Left kidney (tissue), 8 donors: Measurements from ENCODE around the gene CCDC93. TPM values are rescaled to one million over a fixed set of nuclear protein-coding genes. Genes with fewer than 3 reads are reported as not detected.
A peak's percentile ranks its signal among the peaks of the same experiment; 100 is the strongest.

ENCODE experiments used
- DNase-seq: peaks from one replicate; pipeline ENCODE4 v3.0.0-alpha.2; 2013
- long read RNA-seq, 8 donors: transcript quantifications; one replicate each; lab custom pipeline, GENCODE V29; 2026
- polyA plus RNA-seq: library from polyadenylated mRNA; unstranded; fragments of 120-200 nt; gene quantifications from one replicate; pipeline ENCODE4 v1.2.1, GENCODE V29; 2013; ENCODE audit not compliant: insufficient read length

The CCDC93 gene
- 58.9 TPM for polyA plus RNA-seq
- long read RNA-seq, donor 1: 0 reads
- long read RNA-seq, donor 2, full-length matches to known transcripts: 2 of 2 reads
- long read RNA-seq, donor 2, partial matches to known transcripts: 0 of 2 reads
- long read RNA-seq, donor 2, other reads (novel, unspliced or antisense): 0 of 2 reads
- long read RNA-seq, donor 3, full-length matches to known transcripts: 1 of 1 reads
- long read RNA-seq, donor 3, partial matches to known transcripts: 0 of 1 reads
- long read RNA-seq, donor 3, other reads (novel, unspliced or antisense): 0 of 1 reads
- long read RNA-seq, donor 4: 0 reads
- long read RNA-seq, donor 5, full-length matches to known transcripts: 2 of 2 reads
- long read RNA-seq, donor 5, partial matches to known transcripts: 0 of 2 reads
- long read RNA-seq, donor 5, other reads (novel, unspliced or antisense): 0 of 2 reads
- long read RNA-seq, donor 6, full-length matches to known transcripts: 1 of 1 reads
- long read RNA-seq, donor 6, partial matches to known transcripts: 0 of 1 reads
- long read RNA-seq, donor 6, other reads (novel, unspliced or antisense): 0 of 1 reads
- long read RNA-seq, donor 7, full-length matches to known transcripts: 2 of 2 reads
- long read RNA-seq, donor 7, partial matches to known transcripts: 0 of 2 reads
- long read RNA-seq, donor 7, other reads (novel, unspliced or antisense): 0 of 2 reads
- long read RNA-seq, donor 8, full-length matches to known transcripts: 1 of 1 reads
- long read RNA-seq, donor 8, partial matches to known transcripts: 0 of 1 reads
- long read RNA-seq, donor 8, other reads (novel, unspliced or antisense): 0 of 1 reads

DNA sequence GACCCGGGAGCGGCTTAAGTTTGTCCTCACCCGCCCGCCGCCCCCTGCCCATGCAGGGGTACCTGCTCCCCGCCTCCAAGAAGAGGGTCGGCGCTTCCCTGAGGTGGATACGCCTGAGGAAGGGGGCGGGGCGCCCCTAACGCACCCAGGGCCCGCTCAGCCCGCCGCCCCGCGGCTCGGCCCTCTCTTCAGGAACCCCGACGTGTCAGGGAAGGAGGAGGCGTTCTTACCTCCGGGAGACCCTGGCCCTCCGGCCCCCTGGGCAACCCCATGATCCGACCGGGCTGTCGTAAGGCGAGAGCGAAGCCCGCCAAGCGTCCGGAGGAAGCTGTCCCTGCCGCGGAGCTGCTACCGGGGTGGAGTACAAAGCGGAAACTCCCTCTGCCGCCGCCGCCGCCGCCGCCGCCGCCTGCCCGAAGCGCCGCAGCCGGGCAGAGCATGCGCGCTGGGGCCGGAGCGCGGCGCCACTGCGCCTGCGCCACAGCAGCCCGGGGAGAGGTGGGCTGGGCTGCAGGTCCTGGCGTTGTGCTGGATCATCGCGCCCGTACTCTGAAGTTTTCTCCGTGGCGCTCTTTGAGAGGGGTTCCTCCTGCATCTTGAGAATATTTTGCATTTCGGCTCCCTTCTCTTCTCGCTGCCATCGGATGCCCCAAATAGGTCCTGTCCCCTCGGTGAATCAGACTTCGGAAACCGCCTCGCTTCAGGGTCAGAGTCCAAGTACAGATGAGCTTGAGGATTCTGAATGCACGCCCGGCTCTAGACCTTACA lies at the start of gene CCDC93:
Gene CCDC93 (minus strand): TSS at position 347 of the 768 bp plus-strand sequence. CDS start 75 bp downstream, at position 272.
- peak; percentile 78 for DNase-seq

DNA sequence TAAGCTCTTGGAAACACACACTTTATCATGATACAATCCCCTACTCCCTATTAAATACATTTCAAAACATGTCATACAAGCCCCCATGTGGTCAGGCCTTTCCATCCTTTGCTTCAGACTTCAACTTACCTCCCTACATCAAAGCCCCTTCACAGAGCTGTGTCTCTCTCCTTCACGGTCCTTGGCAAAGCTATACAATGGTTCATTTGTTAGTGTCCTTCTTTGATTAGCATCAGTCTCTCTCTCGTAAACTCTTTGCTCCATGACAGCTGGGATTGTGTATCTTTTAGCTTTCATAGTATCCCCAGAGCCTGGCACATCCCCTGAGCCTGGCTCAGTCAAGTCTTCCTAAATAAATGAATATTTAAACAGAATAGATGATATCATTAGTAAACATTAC lies 48.8 kb upstream of the CCDC93 start:
- DNase-seq: no peak

DNA sequence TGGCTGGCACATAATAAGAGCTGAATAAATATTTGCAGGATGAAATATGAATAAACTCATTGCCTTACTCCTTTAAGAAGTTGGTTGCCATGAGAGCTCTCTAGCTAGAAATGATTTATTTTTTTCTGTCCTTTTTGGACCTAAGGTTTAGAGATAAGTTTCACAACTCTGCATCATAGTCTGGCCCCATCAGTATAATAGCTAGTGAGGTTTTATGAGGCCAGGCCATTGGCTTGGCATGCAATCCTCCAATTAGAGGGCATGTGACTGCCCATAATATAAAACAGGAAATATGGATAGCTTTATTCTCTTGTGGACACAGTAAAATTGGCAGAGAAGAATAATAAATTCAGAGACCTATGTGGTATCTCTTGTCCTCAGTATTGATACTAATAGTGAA lies 48.2 kb upstream of the CCDC93 start:
- DNase-seq: no peak

DNA sequence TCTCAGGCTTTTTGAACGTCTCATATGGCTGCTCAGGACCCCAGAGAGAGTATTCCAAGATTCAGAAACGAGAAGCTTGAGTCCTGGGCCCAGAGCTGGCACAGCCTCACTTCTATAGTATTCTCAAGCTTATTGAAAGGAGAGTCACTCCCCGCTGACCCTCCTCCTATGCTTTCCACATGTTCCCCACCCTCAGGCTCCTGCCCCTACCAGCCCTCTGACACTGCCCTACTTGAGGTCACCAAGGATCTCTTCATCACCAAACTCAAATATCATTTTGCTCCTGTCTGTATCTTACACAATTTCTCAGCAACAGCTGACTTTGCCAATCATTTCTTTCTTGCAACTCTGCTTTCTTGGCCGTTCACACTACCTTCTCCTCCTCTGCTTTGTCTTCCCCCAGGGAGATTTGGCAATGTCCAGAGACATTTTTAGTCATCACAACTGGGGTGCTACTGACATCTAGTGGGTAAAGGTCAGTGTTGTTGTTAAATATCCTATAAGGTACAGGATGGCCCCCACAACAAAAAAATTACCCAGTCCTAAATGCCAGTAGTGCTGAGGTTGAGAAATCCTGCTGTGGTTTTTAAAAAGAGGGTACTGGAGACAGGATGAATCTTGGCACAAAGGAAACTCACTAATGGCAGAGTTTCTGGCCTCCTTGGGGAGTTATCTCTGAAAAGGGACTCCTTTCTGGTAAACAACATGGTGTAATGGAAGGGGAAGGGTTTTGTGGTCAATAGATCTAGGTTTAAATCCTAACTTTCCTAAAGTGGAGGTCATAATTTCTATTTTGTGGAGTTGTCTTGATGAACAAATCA lies 47.5 kb upstream of the CCDC93 start:
- no peak for DNase-seq

DNA sequence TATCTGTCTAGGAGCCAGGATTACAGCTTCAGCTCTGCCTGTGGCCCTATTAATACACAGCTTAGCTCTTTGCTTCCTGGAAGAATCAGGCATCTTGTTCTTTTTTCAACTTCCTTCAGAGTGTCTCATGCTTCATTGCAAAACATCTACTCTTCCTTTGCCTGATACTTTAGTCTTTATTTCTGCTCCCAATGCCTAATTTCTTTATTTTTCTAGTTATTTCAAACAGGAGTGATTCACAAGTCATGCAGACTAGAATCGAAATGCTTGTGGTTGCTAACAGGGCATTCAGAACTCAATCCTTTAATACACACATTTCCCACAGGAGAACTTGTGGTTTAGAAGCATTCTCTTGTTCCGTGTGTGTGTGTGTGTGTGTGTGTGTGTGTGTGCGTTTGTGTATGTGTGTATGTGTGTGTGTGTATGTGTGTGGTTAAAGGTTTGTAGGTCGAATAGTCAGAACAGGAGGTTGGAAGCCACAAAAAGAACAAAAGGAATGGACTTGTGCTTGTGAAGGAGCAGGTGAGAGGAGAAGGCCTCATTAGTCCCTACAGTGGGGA lies 46.1 kb upstream of the CCDC93 start:
- DNase-seq: no peak

DNA sequence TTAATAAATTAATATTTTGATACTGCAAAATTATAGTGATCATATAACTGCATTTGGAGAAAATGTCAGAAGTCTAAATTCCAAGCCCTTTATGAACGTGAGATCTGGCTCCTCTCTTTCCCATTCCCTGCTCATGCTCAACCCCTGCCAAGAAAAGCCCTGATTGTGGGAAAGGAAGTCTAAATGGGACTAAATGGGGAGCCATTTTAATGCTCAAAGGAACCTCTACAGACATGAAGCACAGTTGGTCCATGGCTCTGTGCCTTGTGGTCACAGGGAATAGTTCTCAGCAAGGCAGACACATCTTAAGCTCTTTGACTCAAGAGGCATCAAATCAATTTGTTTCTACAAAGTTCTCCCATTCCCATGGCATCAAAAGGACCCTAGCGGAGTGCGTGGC lies 45.1 kb upstream of the CCDC93 start:
- no peak for DNase-seq

DNA sequence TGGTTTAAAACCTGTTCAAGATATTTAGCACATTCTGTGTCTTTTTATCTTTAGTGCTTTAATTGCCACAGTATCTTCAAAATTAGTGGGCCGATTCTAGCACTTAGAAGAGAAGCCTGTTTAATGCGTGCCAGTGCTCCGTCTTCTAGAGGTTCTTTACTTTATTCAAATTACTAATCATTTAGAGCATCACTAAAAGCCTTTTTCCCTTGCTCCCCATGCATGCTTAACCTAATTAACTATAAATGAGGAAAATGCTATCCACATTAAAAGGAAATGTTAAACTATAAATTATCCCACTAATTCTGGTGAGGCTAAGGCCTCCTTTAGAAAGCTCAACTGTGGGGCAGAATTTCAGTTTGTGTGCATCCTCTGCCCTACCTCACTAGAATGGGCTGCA lies 42.9 kb upstream of the CCDC93 start:
- no peak for DNase-seq

- DNase-seq: no peak
Measured at GRCh38 chr2:118056165-118056534, 42.3 kb upstream of the CCDC93 start.

DNA sequence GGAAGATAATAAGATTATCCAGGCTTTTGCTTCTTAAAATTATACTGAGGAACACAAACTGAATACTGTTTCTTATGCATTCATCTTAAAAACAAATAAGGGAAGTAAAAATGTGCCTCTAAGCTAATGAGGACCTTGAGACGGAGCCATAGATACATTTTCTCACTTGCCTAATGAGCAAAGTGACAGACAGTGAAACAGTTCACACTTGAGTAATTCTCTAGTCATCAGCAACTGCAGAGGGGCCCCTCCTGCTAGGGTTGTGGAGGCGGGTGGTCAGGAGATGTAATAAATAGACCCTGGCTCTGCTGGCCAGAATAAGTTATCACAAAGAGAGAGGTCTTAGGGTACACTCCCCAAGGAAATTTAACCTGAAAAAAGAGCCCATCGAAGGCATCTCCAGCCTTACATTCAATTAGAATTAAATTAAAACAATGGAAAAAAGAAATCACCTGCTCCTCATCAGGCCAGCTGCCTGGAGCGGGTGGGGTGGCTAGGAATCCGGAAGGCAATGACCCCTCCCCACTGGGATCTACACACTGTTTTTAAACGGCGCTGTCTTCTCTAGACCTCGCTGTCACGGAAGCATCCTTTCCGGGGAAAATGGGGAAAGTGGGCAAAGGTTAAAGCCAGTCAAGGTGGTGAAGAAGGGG lies 41.8 kb upstream of the CCDC93 start:
- no peak for DNase-seq

- no peak for DNase-seq
Measured at GRCh38 chr2:118054213-118055008, 40.5 kb upstream of the CCDC93 start.

DNA sequence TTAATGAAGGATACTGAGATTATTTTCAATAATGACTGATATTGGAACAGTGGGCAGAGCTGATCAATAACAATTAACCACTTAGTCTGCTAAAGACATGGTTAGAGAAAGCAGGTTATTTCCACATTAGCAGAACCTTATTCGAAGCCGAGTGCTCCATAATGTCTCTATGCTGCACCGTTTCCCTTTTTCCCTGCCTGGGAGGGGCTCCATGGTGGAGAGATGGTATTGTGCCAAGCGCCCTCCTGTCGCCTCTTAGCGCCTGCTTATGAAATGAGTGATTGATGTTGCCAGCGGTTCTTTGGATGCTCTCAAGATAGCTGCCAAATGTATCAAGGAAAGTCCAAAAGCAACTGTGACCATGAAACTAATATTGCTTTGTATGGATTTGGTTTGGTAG lies 39.8 kb upstream of the CCDC93 start:
- no peak for DNase-seq

- no peak for DNase-seq
Measured at GRCh38 chr2:118052474-118052873, 38.6 kb upstream of the CCDC93 start.

- no peak for DNase-seq
Measured at GRCh38 chr2:118051826-118052358, 38.0 kb upstream of the CCDC93 start.

GRCh38 chr2:118050974-118051373 lies 37.1 kb upstream of the CCDC93 start:
- DNase-seq: no peak

DNA sequence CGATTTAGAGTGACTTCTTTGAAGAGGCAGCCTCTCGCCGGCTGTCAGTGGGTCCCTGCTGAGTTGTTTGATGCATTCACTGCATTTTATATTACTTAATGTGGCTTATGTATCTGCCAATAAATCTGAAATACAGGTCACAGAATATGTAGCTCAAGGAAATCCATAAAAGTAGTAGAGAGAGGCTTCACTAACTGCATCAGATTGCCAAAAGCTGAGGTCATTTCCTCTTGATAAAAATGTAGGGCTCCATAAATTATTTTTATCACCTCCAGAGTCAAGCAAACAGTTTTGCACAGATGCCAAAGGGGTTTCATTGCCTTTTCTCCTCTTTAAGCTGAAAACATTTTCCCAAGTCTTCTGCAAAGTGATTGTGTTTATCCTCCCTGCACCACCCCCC lies 36.5 kb upstream of the CCDC93 start:
- DNase-seq: no peak

DNA sequence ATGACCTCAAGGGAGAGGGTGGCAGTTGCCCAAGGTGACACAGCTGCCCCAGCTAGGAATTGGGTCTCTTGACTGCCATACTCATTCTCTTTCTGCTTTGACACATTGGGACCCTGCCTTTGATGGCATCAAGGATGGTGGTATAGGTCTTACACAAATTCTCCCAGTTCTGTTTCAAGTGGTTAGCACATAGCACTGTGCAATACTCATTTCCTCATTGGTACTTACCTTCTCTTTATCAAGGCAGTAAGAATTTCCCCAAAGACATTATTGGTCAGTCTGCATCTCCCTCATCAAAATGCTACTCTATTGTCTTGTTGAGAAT lies 35.9 kb upstream of the CCDC93 start:
- no peak for DNase-seq

DNA sequence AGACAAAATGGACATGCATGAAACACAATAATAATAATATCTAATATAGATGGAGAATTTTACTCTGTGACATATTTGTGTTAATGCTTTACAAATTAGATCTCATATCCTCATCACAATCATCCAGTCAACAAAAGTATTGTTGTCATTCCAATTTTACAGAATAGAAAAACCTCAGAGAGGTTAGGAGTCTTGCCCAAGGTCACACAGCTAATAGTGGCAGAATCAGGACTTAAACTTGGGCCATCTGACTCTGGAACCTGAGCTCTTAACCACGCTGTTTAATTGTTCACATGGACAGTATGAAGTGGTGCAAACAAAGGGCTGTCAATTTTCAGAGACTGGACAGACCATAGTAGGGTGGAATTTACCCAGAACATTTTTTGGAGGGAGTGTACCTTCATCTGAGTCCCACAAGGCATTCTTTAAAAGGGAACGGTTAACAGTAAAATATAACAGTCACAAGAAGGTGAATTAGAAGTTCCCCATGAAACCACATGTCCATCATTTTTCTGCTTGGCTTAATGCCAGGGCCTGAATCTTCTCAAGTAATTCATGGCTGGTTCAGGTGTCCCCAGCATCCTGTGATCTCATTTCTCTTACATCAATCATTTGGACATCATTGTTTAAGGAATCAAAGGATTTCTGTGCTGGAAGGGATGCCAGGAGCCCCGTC lies 35.4 kb upstream of the CCDC93 start:
- DNase-seq: no peak

DNA sequence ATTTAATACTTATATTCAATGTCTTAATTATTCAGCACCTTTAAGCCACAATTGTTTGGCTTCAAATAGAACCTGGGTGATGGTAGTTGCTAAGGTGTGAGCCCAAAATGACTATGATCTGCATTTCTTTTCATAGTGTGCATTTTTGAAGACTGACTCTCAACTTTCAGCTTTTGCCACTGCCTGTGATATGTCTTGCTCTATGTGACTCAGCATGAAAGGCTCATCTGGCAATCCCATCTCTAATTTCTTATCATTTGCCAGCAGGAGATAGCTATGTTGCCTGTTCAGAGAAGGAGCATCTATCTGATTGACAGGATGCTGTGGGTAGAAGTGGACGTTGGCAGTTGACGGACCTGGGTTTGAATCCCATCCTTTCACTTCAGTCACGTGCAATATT lies 34.5 kb upstream of the CCDC93 start:
- DNase-seq: no peak

- DNase-seq: no peak
Measured at GRCh38 chr2:118047380-118047826, 33.5 kb upstream of the CCDC93 start.
